GM21447 (cell line): ENCODE results near the gene SPRN.
"Not testable (repeated sequence)": the region's sequence is repeated elsewhere in the genome, so short reads cannot be mapped to it uniquely, and the experiment has no call there.

Experiments
- ATAC-seq: cut with Tn5 transposase; IDR thresholded peaks from one replicate; pipeline ENCODE4 v1.9.1; 2021; ENCODE audit not compliant: unreplicated experiment

Gene SPRN, protein sequence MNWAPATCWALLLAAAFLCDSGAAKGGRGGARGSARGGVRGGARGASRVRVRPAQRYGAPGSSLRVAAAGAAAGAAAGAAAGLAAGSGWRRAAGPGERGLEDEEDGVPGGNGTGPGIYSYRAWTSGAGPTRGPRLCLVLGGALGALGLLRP

DNA sequence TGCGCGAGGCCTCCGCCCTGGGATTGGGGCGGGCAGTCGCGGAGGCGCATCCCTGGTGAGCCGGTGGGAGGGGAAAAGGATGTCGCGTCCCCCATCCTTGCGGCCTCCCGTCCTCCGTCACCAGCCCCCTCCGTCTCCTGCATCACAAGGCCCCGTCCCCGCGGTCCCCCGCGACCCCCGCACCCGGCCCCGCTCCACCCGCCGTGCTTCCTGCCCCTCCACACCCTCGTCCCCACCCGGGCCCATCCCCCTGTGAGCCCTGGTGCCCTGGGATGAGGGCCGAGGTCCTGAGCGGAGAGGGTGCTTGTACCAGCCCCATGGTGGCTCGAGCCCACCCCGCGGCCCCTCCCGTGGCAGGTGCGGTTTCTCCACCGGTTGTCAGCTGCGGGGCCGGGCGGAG is at the start of gene SPRN:
TSS of gene SPRN (minus strand) at position 25 of the 400 bp plus-strand sequence. CDS start 944 bp downstream, outside the sequence.
- not testable (repeated sequence) for ATAC-seq

DNA sequence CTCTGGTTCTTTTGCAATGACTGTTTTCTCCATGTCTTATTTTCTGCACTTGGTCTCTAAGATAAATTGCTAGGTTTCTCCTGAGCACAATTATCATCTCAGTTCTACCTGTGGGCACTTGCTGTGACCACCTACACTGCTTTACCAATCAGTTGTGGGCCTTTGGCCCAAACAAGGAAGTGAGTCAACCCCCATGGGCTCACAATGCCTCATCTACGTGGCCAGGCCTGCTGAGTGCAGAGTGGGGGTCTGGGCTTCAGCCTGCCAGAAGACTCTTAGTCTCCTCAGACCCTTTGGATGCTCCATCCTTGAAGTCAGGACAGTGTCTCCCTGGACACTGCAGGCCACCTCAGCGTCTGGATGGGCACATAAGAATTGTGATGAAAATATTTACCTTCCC is 49.6 kb upstream of the SPRN start:
- ATAC-seq: no peak

DNA sequence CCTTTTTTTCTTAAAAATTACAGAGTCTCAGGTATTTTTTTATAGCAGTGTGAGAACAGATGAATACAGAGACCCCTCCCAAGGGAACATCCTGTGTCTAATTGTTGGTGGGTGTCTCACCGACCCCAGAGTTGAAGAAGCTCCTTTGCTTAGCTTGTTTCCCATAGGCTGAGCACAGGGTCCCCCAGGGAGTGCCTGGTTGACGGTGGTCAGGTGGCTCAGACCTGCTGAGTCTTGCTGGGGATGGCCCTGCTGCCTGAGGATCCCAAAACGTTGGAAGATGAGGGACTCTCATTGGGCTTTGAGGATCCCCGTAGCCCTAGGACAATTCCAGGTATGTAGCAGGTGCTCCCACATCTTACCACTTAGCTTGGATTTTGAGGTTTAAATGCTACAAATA is 48.8 kb upstream of the SPRN start:
- no peak for ATAC-seq

DNA sequence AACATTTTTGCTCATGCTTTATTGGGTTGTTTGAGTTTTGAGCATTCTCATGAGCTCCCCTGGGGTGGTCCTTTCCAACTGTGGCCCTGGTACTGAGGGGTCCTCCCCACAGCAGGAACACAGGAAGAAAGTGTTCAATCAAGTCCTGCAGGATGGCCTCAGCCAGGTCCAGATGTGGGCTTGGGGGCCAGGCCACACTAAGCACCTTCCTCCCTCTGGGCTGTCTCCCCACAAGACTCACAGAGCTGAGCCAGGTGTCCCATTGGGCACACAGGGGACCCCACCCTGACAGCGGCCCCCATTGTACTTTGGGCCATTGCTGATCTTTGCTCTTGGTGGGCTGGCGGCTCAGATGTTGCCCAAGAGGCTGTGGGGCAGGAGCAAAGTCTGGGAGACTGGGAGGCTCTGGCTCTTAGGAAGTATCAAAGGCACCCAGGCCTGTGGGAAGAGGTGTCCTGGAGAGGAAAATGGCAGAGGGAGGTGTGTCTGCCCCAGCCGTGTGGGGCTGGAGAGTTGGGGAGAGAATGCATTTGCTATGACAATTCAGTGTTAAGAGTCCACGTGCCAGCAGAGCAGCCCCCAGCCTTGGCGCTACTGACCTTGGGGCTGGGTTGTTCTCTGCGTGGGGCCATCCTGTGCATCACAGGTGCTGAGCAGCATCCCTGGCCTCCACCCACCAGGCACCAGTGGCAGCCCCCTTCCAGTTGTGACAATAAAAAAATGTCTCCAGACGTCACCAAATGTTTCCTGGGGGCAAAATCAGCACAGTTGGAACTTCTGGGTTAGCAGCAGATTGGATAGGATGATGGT is 47.1 kb upstream of the SPRN start:
- no peak for ATAC-seq

DNA sequence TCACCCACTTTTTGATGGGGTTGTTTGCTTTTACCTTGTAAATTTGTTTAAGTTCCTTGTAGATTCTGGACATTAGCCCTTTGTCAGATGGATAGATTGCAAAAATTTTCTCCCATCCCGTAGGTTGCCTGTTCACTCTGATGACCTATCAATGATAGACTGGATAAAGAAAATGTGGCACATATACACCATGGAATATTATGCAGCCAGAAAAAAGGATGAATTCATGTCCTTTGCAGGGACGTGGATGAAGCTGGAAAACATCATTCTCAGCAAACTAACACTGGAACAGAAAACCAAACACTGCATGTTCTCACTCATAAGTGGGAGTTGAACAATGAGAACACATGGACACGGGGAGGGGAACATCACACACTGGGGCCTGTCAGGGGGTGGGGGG is 44.8 kb upstream of the SPRN start:
- not testable (repeated sequence) for ATAC-seq

DNA sequence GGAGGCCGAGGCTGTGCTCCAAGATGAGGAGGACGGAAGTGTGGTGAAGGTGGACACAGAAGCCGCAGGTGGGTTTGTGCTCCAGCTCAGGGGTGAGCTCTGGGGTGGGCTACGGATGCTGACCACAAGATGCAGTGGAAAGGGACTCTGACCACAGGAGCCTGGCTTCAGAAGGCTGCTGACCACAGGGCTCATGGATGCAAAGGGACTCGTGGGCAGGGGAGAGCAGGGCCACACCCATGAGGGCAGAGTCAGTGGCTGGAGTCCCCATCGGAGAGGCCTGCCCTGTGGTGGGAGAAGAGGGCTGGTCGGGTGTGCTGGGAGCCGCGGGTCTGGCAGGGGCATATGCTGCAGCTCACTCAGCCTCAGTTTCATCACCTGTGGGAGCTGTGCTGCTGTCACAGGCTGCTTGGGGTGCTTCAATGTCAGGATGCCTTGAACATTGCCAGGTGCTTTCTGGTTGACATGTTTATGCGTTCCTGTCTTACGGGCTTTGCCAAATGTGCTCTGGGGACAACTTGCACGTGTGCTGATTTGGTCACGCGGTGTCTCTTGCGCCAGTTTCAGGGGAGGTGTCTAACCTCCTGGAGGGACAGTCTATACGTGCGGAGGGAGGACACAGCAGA is 43.0 kb upstream of the SPRN start:
- no peak for ATAC-seq

DNA sequence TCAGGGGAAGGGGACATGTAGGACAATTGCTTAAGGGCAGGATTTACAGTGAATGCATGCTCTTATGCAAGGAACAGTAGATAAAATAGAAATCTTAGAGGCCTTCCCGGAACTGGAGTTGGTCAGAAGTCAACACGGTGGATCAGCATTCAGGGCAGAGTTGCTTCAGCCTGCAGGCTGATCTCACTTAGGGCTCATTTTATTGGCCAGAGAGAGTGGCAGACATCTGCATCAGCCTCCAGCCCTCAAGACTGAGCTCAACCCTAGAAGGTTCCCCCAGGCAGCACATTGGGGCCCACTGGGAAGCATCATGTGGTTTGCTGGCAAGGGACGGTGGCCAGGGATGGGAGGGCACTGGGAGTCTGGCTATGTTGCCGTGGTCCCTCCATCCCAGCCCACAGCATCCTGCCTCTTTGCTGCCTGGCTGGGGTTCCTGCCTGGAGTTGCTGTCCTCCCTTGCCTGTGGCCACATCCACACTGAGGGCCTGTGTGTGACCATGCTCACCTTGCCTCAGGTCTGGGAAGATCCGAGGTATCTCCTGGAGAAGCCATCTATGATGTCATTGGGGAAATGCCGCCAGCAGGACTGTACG is 42.4 kb upstream of the SPRN start:
- ATAC-seq: no peak

DNA sequence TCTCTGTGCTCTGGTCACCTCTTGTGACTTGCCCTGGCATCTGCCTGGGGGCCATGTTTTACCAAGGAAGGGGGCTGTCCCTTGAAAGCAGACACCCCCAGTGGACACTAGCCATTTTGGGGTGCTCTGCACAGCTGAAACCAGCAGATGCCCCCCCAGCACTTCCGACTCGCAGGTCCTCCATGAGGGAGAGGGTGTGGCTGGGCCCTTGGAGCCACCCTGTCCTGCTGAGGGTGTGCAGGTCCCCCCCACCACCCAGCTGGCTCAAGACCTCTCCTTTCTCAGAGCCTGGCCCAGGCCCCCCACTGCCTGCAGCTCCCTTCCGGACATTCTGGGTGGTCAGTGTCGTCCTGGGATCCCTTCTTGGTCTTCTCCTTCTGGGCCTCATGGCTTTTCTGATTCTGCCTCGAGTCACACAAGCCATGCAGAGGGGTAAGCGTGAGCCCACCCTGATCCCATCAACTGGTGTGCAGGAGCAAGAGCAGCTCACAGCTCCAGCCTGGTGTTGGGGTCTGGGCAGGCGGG is 41.6 kb upstream of the SPRN start:
- no peak for ATAC-seq

DNA sequence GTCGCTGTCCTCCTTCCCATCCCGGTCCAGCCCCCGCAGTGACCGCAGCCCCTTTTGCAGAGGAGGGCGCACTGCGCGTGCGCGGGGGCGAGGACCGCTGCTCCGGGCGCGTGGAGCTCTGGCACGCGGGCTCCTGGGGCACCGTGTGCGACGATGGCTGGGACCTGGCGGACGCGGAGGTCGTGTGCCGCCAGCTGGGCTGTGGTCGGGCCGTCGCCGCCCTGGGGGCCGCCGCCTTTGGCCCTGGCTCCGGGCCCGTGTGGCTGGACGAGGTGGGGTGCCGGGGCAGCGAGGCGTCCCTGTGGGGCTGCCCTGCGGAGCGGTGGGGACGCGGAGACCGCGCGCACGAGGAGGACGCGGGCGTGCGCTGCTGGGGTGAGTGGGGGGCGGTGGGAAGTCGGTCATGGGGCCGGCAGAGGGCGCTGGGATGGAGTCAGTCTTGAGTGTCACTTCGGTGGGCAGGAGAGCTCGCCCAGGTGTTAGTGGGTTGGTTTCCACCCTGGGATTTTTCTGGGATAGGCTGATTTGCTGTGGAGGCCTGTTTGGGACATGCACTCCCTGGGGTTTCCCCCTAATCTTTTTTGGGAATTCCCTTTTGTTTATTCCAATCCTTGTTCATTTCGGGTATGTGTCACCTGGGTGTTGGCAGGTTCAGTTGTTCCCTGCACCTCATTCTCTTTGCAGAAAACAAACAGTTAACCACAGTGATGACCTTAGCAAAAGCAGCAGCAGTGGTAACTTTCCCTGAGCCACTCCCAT is 40.9 kb upstream of the SPRN start:
- no peak for ATAC-seq

DNA sequence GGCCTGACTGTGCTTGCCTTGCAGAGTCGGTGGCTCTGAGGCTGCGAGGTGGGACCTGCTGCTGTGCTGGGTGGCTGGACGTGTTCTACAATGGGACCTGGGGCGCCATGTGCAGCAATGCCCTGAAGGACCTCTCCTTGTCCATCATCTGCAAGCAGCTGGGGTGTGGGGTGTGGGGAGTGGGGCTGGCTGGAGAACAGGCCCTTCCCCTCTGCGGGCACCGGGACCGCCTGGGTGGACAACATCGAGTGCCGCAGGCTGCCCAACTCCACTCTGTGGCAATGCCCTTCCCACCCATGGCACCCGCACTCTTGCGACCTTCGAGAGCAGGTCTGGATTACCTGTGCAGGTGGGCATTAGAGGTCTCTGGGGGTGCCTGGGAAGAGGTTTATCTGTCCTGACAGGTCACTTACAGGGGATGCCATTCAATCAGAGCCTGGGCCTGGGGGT is 40.2 kb upstream of the SPRN start:
- no peak for ATAC-seq

DNA sequence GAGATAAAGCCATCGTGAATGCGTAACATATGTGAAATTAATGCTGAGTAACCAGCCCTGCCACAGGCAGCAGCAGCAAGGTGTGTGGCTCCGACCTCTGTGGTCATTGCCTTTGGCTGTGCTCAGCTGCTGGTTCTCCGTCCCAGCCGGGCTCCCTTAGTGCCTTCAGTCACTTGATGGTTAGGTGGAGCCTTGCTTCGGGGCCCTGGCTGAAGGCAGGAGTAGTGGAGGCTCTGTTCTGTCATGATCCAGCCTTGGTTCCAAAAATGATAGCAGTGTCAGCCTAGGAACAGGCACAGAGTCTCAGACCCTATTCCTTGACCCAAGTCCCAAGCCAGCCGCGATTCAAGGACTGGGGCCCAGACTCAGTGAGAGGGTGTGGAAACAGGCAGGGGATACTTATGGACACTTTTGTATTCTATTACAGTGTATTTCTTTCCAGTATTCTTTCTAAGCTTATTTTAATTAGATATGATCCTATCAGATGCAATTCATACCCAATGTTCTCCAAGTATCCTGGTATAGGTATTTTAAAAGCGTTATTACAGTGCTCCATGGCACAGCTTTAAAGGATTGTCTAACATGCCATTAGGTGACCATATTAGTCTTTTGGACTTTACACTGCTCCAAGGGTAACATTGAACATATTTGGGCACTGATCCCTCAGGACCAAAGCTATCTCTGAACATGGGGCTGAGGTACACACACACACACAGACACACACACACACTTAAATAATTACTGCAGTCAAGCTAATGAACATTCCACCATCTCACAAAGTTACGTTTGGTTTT is 38.3 kb upstream of the SPRN start:
- ATAC-seq: no peak

DNA sequence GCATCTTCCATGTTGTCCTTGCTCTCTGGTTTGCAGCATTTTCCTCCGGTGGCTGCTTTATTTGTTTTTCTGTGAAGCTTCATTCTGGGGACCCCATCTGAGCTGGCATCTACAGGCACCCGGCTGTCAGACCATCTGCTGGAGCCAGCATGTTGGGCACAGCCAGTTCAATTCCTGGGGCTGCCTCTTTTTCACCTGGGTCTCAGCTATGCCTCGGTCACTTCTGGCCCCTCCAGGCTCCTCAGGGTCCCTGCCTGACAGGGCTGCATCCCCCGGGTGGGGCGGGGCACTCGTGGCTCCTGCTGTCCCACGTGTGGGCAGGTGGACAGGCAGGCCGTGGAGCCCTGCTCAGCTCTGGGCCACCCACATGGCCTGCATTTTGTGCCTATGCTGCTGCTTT is 37.4 kb upstream of the SPRN start:
- ATAC-seq: no peak

DNA sequence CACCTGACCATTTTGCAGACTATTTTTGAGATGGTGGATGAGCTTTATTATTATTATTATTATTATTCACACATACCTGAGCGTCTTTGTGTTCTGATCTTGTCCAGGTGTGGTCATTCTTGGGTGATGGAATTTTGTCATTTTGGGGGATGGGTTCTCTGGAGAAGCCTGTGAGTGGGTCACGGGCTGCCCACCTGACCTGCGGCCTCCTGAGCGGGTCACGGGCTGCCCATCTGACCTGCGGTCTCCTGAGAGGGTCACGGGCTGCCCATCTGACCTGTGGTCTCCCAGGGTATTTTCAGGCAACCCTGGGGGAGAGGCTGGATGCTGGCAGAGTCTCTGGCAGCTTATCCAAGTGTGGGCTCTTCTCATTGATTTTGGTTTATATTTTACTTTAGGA is 36.6 kb upstream of the SPRN start:
- no peak for ATAC-seq

DNA sequence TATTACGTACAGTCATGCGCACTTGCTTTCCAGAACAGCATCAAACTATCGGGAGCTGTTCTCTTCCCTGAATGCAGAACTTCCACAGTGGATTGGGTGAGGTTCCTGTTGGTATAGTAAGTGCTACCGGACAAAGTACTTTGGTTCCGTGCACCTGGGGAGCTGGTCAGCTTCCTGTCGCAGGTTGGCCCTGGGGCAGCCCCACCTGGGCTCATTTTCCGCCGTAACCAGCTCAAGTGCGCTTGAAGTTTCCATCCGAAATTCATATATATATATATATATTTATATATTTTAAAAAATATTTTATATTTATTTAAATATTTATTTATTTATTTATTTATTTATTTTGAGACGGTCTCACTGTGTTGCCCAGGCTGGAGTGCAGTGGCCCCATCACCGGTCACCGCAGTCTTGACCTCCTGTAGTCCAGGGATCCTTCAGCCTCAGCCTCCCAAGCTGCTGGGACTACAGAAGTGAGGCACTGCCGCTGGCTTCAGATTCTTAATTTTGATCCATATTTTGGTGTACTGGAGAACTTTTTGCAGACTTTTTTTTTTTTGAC is 35.9 kb upstream of the SPRN start:
- ATAC-seq: no peak

DNA sequence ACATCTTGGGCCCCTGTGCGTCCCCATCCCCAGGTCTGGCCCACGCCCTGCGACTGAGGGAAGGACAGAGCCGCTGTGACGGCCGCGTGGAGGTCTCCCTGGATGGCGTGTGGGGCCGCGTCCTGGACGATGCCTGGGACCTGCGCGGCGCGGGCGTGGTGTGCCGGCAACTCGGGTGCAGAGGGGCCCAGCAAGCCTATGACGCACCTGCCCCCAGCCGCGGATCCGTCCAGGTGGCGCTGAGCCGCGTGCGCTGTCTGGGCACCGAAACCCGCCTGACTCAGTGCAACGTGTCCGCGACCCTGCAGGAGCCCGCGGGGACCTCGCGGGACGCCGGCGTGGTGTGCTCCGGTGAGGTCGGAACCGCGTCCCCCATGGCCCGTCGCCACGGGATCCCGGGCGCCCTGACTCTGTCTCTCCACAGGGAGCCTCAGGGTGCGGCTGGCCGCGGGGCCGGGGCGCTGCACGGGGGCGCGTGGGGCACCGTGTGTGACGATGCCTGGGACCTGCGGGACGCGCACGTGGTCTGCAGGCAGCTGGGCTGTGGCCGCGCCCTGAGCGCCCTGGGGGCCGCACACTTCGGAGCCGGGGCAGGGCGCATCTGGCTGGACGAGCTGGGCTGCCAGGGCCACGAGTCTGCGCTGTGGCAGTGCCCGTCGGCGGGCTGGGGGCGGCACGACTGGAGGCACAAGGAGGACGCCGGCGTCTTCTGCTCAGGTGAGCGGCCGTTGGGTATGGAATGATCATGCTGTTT is 35.2 kb upstream of the SPRN start:
- ATAC-seq: no peak

DNA sequence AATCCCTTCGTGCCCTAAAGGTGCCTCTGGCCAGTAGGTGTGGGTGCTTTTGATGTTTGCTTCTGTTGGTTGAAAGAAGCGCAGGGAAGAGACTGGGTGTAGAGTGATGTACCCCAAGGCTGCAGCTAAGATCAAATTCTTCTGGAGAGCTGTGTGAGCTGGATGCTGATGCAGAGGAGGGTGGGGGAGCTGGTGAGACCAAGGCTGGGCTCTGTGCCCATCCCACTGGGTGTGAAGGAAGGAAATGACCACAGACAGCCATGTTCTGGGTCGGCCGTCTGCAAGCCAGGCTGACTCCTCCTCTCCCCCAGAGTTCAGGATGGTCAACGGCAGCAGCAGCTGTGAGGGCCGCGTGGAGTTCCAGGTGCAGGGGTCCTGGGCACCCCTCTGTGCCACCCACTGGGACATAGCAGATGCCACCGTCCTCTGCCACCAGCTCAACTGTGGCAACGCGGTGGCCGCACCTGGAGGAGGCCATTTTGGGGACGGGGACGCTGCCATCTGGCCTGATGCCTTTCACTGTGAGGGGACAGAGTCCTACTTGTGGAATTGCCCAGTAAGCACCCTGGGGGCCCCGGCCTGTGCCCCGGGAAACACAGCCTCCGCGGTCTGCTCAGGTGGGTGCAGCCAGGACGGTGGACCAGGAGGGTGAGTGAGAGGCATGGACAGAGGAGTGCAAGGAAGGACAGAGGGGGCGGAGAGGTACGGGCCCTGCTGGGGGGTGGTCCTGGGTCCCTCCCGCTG is 34.5 kb upstream of the SPRN start:
- no peak for ATAC-seq

DNA sequence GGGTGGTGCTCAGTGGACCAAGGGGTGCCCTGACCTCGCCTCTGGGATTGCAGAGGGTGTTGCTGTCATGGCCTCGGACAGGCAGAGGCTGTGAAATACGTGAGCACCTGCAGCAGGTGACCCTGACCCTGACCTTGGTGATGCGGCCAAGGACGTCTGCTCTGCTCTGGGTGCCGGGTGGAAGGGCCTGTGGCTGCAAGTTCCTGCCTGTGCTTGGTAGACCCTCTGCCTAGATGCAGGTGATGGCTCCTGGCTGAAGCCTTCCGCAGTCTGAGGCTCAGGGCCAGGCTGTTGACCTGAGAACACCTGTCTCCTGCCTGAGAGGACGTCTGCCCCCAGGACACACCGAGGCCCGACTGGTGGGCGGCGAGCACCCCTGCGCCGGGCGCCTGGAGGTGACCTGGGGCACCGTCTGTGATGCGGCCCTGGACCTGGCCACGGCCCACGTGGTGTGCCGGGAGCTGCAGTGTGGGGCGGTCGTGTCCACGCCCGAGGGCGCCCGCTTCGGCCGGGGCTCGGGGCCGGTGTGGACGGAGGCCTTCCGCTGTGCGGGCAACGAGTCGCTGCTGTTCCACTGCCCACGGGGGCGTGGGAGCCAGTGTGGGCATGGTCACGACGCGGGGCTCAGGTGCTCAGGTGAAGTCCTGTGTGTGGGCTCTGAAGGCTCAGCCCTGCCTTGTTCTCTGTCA is 33.7 kb upstream of the SPRN start:
- no peak for ATAC-seq
